ENCODE measurements around the gene OR2T6.
A peak's percentile ranks its signal among the peaks of the same experiment; 100 is the strongest.
"Not testable (repeated sequence)": the region's sequence is repeated elsewhere in the genome, so short reads cannot be mapped to it uniquely, and the experiment has no call there.

Gene OR2T6

DNA sequence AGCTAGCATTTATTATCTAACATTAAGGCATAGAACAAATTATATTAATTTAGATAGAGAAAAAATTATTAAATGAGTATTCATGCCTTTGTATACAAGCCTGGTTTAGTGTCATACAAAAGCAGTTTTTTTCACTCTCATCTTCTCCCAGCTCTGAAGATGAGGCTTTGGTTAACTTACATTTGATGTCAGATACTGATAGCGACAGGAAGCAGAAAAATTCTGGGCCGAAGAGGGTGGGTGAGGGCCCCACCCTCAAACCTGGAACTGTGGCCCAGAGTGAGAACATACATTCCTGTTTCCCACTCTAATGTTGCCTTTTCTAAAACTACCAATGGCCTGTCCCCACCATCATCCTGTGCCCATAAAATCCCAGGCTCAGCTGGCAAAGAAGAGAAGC lies 42.3 kb downstream of the OR2T6 start:
- H3K9me3 ChIP-seq (replicated peaks; ENCODE audit: insufficient read depth, low read length), result no peaks in the 10 kb centered on the region
- no peaks in the 10 kb centered on the region for H3K79me2 ChIP-seq (ENCODE audit: low read length)
- H3K36me3 ChIP-seq (replicated peaks; ENCODE audit: insufficient read depth, low read length), result no peaks in the 10 kb centered on the region
- no peaks in the 10 kb centered on the region for H3K27me3 ChIP-seq (replicated peaks; ENCODE audit: insufficient read depth, low read length)
- no peak overlapping the region for H3K4me3 ChIP-seq (ENCODE audit: low read length)
- no peak overlapping the region for H2AFZ ChIP-seq (ENCODE audit: low read length)
- H3K9me2 ChIP-seq (replicated peaks; ENCODE audit: insufficient read depth, low read length), result no peaks in the 10 kb centered on the region
- H3K27ac ChIP-seq (ENCODE audit: low read length), result no peak overlapping the region
- no peaks in the 10 kb centered on the region for H3K4me1 ChIP-seq (ENCODE audit: low read length)
- no peak for DNase-seq
- no peaks in the 10 kb centered on the region for H3F3A ChIP-seq (ENCODE audit: insufficient read depth, low read length)
- H4K20me1 ChIP-seq (ENCODE audit: insufficient read depth, low read length), result no peaks in the 10 kb centered on the region
- no peak overlapping the region for H3K9ac ChIP-seq (ENCODE audit: low read length)
- H3K4me2 ChIP-seq (ENCODE audit: low read depth, low read length), result no peak overlapping the region
- TF ChIP-seq CTCF (IDR thresholded peaks at IDR 0.05; ENCODE audit: low read length) (no peak), EZH2phosphoT487 (IDR thresholded peaks at IDR 0.05; ENCODE audit: low read length) (no peak), EZH2 (optimal IDR thresholded peaks at IDR 0.05; ENCODE audit: low read depth, low read length) (no peak)

- Histone ChIP-seq H3K36me3 (replicated peaks; ENCODE audit: insufficient read depth, low read length) (no peaks in the 10 kb centered on the region), H3K9ac (ENCODE audit: low read length) (no peak overlapping the region), H3K79me2 (ENCODE audit: low read length) (no peaks in the 10 kb centered on the region), H3F3A (ENCODE audit: insufficient read depth, low read length) (no peaks in the 10 kb centered on the region), H3K27me3 (replicated peaks; ENCODE audit: insufficient read depth, low read length) (no peaks in the 10 kb centered on the region), H3K4me2 (ENCODE audit: low read depth, low read length) (no peak overlapping the region), H2AFZ (ENCODE audit: low read length) (no peak overlapping the region), H3K9me3 (replicated peaks; ENCODE audit: insufficient read depth, low read length) (no peaks in the 10 kb centered on the region), H3K27ac (ENCODE audit: low read length) (no peak overlapping the region), H3K4me3 (ENCODE audit: low read length) (no peak overlapping the region), H3K9me2 (replicated peaks; ENCODE audit: insufficient read depth, low read length) (no peaks in the 10 kb centered on the region), H4K20me1 (ENCODE audit: insufficient read depth, low read length) (no peaks in the 10 kb centered on the region), H3K4me1 (ENCODE audit: low read length) (no peaks in the 10 kb centered on the region)
- DNase-seq, result no peak
- TF ChIP-seq EZH2phosphoT487 (IDR thresholded peaks at IDR 0.05; ENCODE audit: low read length), result no peak
- TF ChIP-seq EZH2 (optimal IDR thresholded peaks at IDR 0.05; ENCODE audit: low read depth, low read length), result no peak
- no peak for TF ChIP-seq CTCF (IDR thresholded peaks at IDR 0.05; ENCODE audit: low read length)
Observed at GRCh38 chr1:248421384-248421783, 45.8 kb downstream of the OR2T6 start.

GRCh38 chr1:248427526-248428191 lies 52.1 kb downstream of the OR2T6 start:
- H4K20me1 ChIP-seq (ENCODE audit: insufficient read depth, low read length); H3K9me3 ChIP-seq (replicated peaks; ENCODE audit: insufficient read depth, low read length); H3F3A ChIP-seq (ENCODE audit: insufficient read depth, low read length); H3K27ac ChIP-seq (ENCODE audit: low read length); H3K4me2 ChIP-seq (ENCODE audit: low read depth, low read length); H3K9ac ChIP-seq (ENCODE audit: low read length); H3K27me3 ChIP-seq (replicated peaks; ENCODE audit: insufficient read depth, low read length); H3K79me2 ChIP-seq (ENCODE audit: low read length); H3K9me2 ChIP-seq (replicated peaks; ENCODE audit: insufficient read depth, low read length); H3K4me1 ChIP-seq (ENCODE audit: low read length); H2AFZ ChIP-seq (ENCODE audit: low read length); DNase-seq; H3K4me3 ChIP-seq (ENCODE audit: low read length); H3K36me3 ChIP-seq (replicated peaks; ENCODE audit: insufficient read depth, low read length): not testable (repeated sequence)

GRCh38 chr1:248428192-248428533 lies 52.6 kb downstream of the OR2T6 start:
- H3K4me1 ChIP-seq (ENCODE audit: low read length); H3K27me3 ChIP-seq (replicated peaks; ENCODE audit: insufficient read depth, low read length); H3K4me3 ChIP-seq (ENCODE audit: low read length); H3F3A ChIP-seq (ENCODE audit: insufficient read depth, low read length); H3K9ac ChIP-seq (ENCODE audit: low read length); H4K20me1 ChIP-seq (ENCODE audit: insufficient read depth, low read length); H3K4me2 ChIP-seq (ENCODE audit: low read depth, low read length); H3K9me3 ChIP-seq (replicated peaks; ENCODE audit: insufficient read depth, low read length); DNase-seq; H3K9me2 ChIP-seq (replicated peaks; ENCODE audit: insufficient read depth, low read length); H2AFZ ChIP-seq (ENCODE audit: low read length); H3K27ac ChIP-seq (ENCODE audit: low read length); H3K79me2 ChIP-seq (ENCODE audit: low read length); H3K36me3 ChIP-seq (replicated peaks; ENCODE audit: insufficient read depth, low read length): not testable (repeated sequence)

- H3K27ac ChIP-seq (ENCODE audit: low read length); H2AFZ ChIP-seq (ENCODE audit: low read length); H3K36me3 ChIP-seq (replicated peaks; ENCODE audit: insufficient read depth, low read length); H3K4me1 ChIP-seq (ENCODE audit: low read length); H4K20me1 ChIP-seq (ENCODE audit: insufficient read depth, low read length); H3K4me2 ChIP-seq (ENCODE audit: low read depth, low read length); H3K79me2 ChIP-seq (ENCODE audit: low read length); H3K9me2 ChIP-seq (replicated peaks; ENCODE audit: insufficient read depth, low read length); H3F3A ChIP-seq (ENCODE audit: insufficient read depth, low read length); DNase-seq; H3K27me3 ChIP-seq (replicated peaks; ENCODE audit: insufficient read depth, low read length); H3K9me3 ChIP-seq (replicated peaks; ENCODE audit: insufficient read depth, low read length); H3K9ac ChIP-seq (ENCODE audit: low read length); H3K4me3 ChIP-seq (ENCODE audit: low read length): not testable (repeated sequence)
Observed at GRCh38 chr1:248431683-248432082, 56.1 kb downstream of the OR2T6 start.

DNA sequence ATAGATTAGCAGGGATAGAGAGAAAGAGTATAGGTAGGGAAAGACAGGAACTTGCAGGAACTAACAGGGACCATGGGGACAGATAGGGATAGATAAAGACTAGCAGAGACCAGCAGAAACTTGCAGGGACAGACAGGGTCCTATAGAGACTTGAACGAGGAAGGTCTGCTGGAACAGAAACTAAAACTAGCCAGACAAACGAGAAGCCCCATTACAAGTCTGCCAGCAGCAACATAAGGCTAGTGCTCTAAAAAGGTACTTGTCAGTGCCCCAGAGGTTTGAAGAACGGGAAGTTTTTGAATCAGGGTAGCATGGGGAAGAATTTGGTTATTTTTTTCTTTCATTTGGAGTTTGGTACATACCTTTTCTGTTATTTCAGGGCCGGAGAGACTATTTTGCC lies 56.7 kb downstream of the OR2T6 start:
- H3K79me2 ChIP-seq (ENCODE audit: low read length); H3K9ac ChIP-seq (ENCODE audit: low read length); H3K4me3 ChIP-seq (ENCODE audit: low read length); H3K27ac ChIP-seq (ENCODE audit: low read length); H3K4me1 ChIP-seq (ENCODE audit: low read length); H3K9me3 ChIP-seq (replicated peaks; ENCODE audit: insufficient read depth, low read length); H3K9me2 ChIP-seq (replicated peaks; ENCODE audit: insufficient read depth, low read length); H4K20me1 ChIP-seq (ENCODE audit: insufficient read depth, low read length); H3F3A ChIP-seq (ENCODE audit: insufficient read depth, low read length); H3K4me2 ChIP-seq (ENCODE audit: low read depth, low read length); H3K36me3 ChIP-seq (replicated peaks; ENCODE audit: insufficient read depth, low read length); H2AFZ ChIP-seq (ENCODE audit: low read length); H3K27me3 ChIP-seq (replicated peaks; ENCODE audit: insufficient read depth, low read length): not testable (repeated sequence)
- DNase-seq, result peak; percentile 14

Measured in MM.1S (cell line).